Neural cell (in vitro differentiated cells): ENCODE results near the gene NUDT21.

Experiments used
- EP300 ChIP-seq: fragments of 450-650 bp; conservative IDR thresholded peaks from 2 replicates; pipeline ENCODE4 v1.6.1; 2014; ENCODE audit warnings: antibody characterized with exemption, mild to moderate bottlenecking, moderate library complexity; ENCODE audit not compliant: poor library complexity, severe bottlenecking
- MXI1 ChIP-seq: fragments of 450-650 bp; conservative IDR thresholded peaks from 2 replicates; pipeline ENCODE4 v1.6.1; 2014; ENCODE audit warnings: antibody characterized with exemption, mild to moderate bottlenecking; ENCODE audit not compliant: poor library complexity, severe bottlenecking
- POLR2AphosphoS5 ChIP-seq: IDR thresholded peaks from 2 replicates; pipeline ENCODE4 v1.6.1; 2012
- TF ChIP-seq, protein P1 (sequence below): fragments of 450-650 bp; IDR thresholded peaks from 2 replicates; pipeline ENCODE4 v1.5.1; 2014; ENCODE audit warnings: antibody characterized with exemption, mild to moderate bottlenecking, moderate library complexity; ENCODE audit not compliant: poor library complexity, severe bottlenecking

DNA sequence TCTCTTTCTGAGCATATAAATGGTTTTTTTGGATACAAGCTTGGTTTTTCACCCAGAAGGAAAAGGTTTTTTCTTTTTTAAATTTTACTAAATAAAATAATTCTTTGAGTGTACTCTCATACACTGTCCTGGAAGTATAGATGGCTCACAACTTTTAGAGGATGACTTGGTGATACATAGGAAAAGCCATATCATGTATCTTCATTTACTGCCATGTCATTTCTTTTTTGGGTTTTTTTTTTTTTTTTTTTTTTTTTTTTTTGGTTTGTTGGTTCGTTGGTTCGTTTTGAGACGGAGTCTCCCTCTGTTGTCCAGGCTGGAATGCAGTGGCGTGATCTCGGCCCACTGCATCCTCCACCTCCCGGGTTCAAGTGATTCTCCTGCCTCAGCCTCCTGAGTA is 12.0 kb upstream of the NUDT21 start:
- TF ChIP-seq, protein P1, sequence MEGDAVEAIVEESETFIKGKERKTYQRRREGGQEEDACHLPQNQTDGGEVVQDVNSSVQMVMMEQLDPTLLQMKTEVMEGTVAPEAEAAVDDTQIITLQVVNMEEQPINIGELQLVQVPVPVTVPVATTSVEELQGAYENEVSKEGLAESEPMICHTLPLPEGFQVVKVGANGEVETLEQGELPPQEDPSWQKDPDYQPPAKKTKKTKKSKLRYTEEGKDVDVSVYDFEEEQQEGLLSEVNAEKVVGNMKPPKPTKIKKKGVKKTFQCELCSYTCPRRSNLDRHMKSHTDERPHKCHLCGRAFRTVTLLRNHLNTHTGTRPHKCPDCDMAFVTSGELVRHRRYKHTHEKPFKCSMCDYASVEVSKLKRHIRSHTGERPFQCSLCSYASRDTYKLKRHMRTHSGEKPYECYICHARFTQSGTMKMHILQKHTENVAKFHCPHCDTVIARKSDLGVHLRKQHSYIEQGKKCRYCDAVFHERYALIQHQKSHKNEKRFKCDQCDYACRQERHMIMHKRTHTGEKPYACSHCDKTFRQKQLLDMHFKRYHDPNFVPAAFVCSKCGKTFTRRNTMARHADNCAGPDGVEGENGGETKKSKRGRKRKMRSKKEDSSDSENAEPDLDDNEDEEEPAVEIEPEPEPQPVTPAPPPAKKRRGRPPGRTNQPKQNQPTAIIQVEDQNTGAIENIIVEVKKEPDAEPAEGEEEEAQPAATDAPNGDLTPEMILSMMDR = no peak
- TF ChIP-seq EP300 = no peak
- no peak for TF ChIP-seq MXI1
- no peak for TF ChIP-seq POLR2AphosphoS5
